Endodermal cell (in vitro differentiated cells): ENCODE data around the gene ARPP21. TPM values are rescaled to one million over a fixed set of nuclear protein-coding genes. Genes with fewer than 3 reads are reported as not detected.

Source experiments
- DNase-seq: peaks from one replicate; pipeline ENCODE4 v3.0.0-alpha.2; 2017
- H3K27ac ChIP-seq: 2 replicates; pipeline ENCODE4 v1.5.1; 2013; ENCODE audit warnings: mild to moderate bottlenecking, low read depth, low read length, moderate library complexity
- H3K27me3 ChIP-seq: 2 replicates; pipeline ENCODE4 v1.6.1; 2013; ENCODE audit warnings: mild to moderate bottlenecking, low read length, moderate library complexity; ENCODE audit not compliant: insufficient read depth, control insufficient read depth, poor library complexity, severe bottlenecking
- H3K36me3 ChIP-seq: 2 replicates; pipeline ENCODE4 v1.7.0; 2013; ENCODE audit warnings: mild to moderate bottlenecking, low read length, moderate library complexity; ENCODE audit not compliant: control insufficient read depth, insufficient read depth
- H3K4me1 ChIP-seq: one replicate; pipeline ENCODE4 v1.7.0; 2013; ENCODE audit warnings: low read length; ENCODE audit not compliant: control insufficient read depth, insufficient read depth
- H3K4me3 ChIP-seq: 2 replicates; pipeline ENCODE4 v1.5.1; 2013; ENCODE audit warnings: mild to moderate bottlenecking, low read length, moderate library complexity
- H3K9ac ChIP-seq: 2 replicates; pipeline ENCODE4 v1.6.1; 2013; ENCODE audit warnings: mild to moderate bottlenecking, low read length, moderate library complexity; ENCODE audit not compliant: poor library complexity, severe bottlenecking; ENCODE audit errors: extremely low read depth
- H3K9me3 ChIP-seq: 2 replicates; pipeline ENCODE4 v1.6.1; 2013; ENCODE audit warnings: mild to moderate bottlenecking, low read length, moderate library complexity; ENCODE audit not compliant: control insufficient read depth
- H3K27ac Mint-ChIP-seq: 2 replicates; pipeline ENCODE4 v1.8.0; 2020; ENCODE audit warnings: mixed read lengths
- H3K27me3 Mint-ChIP-seq: 2 replicates; pipeline ENCODE4 v1.8.0; 2021; ENCODE audit warnings: mild to moderate bottlenecking, mixed read lengths; ENCODE audit not compliant: insufficient read depth
- H3K36me3 Mint-ChIP-seq: 2 replicates; pipeline ENCODE4 v1.8.0; 2020; ENCODE audit warnings: low read depth, mixed read lengths
- H3K4me1 Mint-ChIP-seq: 2 replicates; pipeline ENCODE4 v1.8.0; 2020; ENCODE audit warnings: mixed read lengths
- H3K4me3 Mint-ChIP-seq: 2 replicates; pipeline ENCODE4 v1.8.0; 2020; ENCODE audit warnings: mild to moderate bottlenecking, moderate library complexity, mixed read lengths
- H3K9me3 Mint-ChIP-seq: 2 replicates; pipeline ENCODE4 v1.8.0; 2020; ENCODE audit warnings: mild to moderate bottlenecking, mixed read lengths
- CTCF ChIP-seq: fragments of 200-600 bp; sonication (generic); conservative IDR thresholded peaks from 2 replicates; pipeline ENCODE4 v1.5.0; 2021; ENCODE audit warnings: antibody characterized with exemption, mild to moderate bottlenecking
- WGBS, 2 experiments: methylation state at CpG; one replicate each; pipeline versions ENCODE4 v1.1.5 to v1.1.7; 2013; ENCODE audit warnings: missing lambda C conversion rate in 2 of 2, mixed read lengths in 1 of 2; ENCODE audit not compliant: insufficient coverage in 1 of 2, insufficient read length in 1 of 2; 5-methylcytosine and 5-hydroxymethylcytosine counted together
- total RNA-seq, 2 donors: library from RNA; stranded (reverse); fragmentation: NEBNext Ultra II Directional in 1 of 2; extraction: Animal tissue kit (Norgen Biotek cat#: 25700) in 1 of 2; gene quantifications; 2 replicates in 1 of 2; 3 replicates in 1 of 2; pipeline ENCODE4 v1.2.1, GENCODE V29; 2021

The ARPP21 gene
- total RNA-seq, 2 donors from 2014 or later = not detected

DNA sequence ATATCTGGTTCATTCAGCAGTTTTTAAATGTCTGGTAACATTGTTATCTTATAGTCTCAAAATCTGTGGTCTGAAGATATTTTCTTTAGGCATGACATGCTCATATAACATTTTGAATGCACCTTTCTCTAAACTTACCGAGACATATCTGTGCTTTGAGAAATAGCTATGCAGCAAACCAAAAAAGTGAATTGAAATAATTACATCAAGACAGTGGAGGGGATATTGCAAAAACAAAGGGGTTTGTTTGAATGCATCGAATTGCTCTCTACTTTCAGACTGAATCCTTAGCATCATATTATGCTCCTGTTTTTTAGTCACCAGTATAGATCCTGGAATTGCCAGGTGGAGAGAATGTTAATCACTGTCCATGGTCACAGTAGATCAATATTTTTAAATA, 5.1 kb downstream of the ARPP21 start:
- no peak overlapping the region for H3K27ac ChIP-seq
- no peaks in the 10 kb centered on the region for H3K36me3 ChIP-seq

GRCh38 chr3:35645189-35645588, 5.9 kb downstream of the ARPP21 start:
- peaks cover 12% of the 10 kb centered on the region for H3K4me1 Mint-ChIP-seq
- no CpG with 5 or more reads among the region's 2 CpGs for WGBS, 2 experiments
- no peak overlapping the region for H3K27ac ChIP-seq
- TF ChIP-seq CTCF = no peak
- H3K36me3 Mint-ChIP-seq = no peaks in the 10 kb centered on the region
- no peak overlapping the region for H3K9ac ChIP-seq
- H3K27ac Mint-ChIP-seq = no peak overlapping the region
- H3K9me3 ChIP-seq = no peaks in the 10 kb centered on the region
- no peak overlapping the region for H3K4me3 Mint-ChIP-seq
- peaks cover 24% of the 10 kb centered on the region for H3K27me3 ChIP-seq
- DNase-seq = no peak
- peaks cover 33% of the 10 kb centered on the region for H3K27me3 Mint-ChIP-seq
- no peaks in the 10 kb centered on the region for H3K4me1 ChIP-seq
- H3K9me3 Mint-ChIP-seq = no peaks in the 10 kb centered on the region
- H3K4me3 ChIP-seq = no peak overlapping the region
- H3K36me3 ChIP-seq = no peaks in the 10 kb centered on the region

More for the DNA sequence above, 5.1 kb downstream of the ARPP21 start:
- H3K4me1 Mint-ChIP-seq = peaks cover 17% of the 10 kb centered on the region
- 93 to 97% methylated on average over 2 of the region's 2 CpGs for WGBS, 2 experiments
- H3K9me3 Mint-ChIP-seq = no peaks in the 10 kb centered on the region
- H3K27ac Mint-ChIP-seq = no peak overlapping the region
- no peaks in the 10 kb centered on the region for H3K4me1 ChIP-seq
- H3K9me3 ChIP-seq = no peaks in the 10 kb centered on the region
- H3K27me3 ChIP-seq = peaks cover 31% of the 10 kb centered on the region
- no peak overlapping the region for H3K4me3 Mint-ChIP-seq
- H3K36me3 Mint-ChIP-seq = no peaks in the 10 kb centered on the region
- peaks cover 40% of the 10 kb centered on the region for H3K27me3 Mint-ChIP-seq
- H3K9ac ChIP-seq = no peak overlapping the region
- no peak for TF ChIP-seq CTCF
- no peak overlapping the region for H3K4me3 ChIP-seq
- DNase-seq = no peak

GRCh38 chr3:35646081-35646480, 6.8 kb downstream of the ARPP21 start:
- Mint-ChIP-seq H3K4me3 (no peak overlapping the region), H3K27me3 (peaks cover 24% of the 10 kb centered on the region), H3K36me3 (no peaks in the 10 kb centered on the region), H3K9me3 (no peaks in the 10 kb centered on the region), H3K4me1 (peaks cover 10% of the 10 kb centered on the region), H3K27ac (no peak overlapping the region)
- no peak for TF ChIP-seq CTCF
- H3K27me3 ChIP-seq = peaks cover 15% of the 10 kb centered on the region
- H3K9ac ChIP-seq = no peak overlapping the region
- 92 to 100% methylated on average over 3 to 4 of the region's 4 CpGs for WGBS, 2 experiments
- no peaks in the 10 kb centered on the region for H3K36me3 ChIP-seq
- H3K27ac ChIP-seq = no peak overlapping the region
- no peak overlapping the region for H3K4me3 ChIP-seq
- H3K4me1 ChIP-seq = no peaks in the 10 kb centered on the region
- no peaks in the 10 kb centered on the region for H3K9me3 ChIP-seq
- DNase-seq = no peak
